ENCODE results near the gene WDR1.

DNA sequence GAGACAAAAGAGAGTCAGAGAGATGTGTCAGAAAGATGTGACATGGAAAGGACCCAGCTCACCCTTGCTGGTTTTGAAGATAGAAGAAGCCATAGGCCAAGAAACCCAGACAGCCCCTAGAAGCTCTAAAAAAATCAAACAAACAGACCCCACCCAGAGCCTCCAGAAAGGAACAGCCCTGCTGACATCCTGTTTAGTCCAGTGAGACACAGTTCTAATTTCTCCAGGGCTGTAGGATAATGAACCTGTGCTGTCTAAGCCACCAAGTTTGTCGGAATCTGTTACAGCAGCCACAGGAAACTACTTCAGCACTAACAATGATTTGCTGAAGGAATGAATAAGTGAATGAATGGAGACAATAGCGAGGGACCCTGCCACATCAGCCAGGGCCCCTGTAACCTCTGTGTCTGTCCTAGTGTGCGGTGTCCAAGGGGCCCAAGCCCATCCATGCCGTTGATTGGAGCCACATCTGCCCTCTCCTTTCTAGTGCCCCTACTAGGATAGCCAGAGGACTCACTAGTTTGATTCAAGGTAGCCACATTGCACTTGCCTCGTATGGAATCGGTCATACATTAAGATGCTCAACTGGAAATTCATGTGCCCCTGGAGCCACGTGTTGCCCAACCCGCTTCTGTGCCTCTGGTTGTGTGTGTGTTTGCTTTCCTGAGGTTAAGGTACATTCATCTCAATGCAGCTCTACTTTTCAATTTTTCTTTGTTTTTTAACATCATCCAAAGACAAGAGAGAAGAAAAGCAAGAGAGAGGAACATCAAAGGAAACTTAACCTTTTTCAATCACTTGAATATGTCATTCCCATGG is 62.8 kb downstream of the WDR1 start:
- TF ChIP-seq, protein P1, sequence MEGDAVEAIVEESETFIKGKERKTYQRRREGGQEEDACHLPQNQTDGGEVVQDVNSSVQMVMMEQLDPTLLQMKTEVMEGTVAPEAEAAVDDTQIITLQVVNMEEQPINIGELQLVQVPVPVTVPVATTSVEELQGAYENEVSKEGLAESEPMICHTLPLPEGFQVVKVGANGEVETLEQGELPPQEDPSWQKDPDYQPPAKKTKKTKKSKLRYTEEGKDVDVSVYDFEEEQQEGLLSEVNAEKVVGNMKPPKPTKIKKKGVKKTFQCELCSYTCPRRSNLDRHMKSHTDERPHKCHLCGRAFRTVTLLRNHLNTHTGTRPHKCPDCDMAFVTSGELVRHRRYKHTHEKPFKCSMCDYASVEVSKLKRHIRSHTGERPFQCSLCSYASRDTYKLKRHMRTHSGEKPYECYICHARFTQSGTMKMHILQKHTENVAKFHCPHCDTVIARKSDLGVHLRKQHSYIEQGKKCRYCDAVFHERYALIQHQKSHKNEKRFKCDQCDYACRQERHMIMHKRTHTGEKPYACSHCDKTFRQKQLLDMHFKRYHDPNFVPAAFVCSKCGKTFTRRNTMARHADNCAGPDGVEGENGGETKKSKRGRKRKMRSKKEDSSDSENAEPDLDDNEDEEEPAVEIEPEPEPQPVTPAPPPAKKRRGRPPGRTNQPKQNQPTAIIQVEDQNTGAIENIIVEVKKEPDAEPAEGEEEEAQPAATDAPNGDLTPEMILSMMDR (conservative IDR thresholded peaks at IDR 0.05), result no peak
- no peak for TF ChIP-seq ZFX (IDR thresholded peaks at IDR 0.05)

Measured in C4-2B (cell line).